Measurements from ENCODE around the gene TUT4.

Gene TUT4

DNA sequence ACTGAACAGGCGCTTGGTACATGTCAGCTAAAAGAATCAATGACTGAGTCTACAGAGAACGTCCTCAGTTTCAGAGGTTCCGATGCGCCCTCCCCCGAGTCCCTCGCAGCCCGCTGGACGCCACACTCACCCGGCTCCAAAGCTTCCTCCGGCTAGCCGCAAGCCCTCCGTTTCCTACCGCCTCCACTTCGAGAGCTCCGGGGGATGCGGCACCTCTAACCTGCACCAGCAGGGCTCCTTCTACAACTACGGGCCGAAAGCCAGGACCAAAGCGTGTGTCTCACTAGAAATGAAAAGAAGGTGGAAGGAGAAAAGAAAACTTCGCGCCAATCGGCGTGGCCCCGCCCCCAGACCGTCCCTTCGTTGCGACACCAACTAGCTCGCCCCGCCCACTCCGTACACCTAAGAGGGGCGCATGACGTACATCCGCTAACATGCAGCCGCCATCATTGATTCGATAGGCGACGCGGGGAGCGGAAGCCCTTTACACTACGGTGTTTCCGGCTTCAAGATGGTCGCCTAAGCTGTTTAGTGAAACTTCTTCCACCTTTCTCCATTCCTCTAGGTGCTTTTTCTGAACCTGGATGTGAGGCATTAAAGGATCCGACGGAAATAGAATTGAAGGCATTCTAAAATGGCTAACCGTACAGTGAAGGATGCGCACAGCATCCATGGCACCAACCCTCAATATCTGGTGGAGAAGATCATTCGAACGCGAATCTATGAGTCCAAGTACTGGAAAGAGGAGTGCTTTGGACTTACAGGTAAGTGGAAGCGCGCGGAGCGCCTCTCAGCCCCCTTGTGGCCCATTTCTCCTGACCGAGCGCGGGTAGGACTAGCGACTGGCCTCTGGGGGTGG lies 148.5 kb downstream of the TUT4 start, which contains the start of the genes ORC1 and PRPF38A:
Gene ORC1 (minus strand): TSS at position 308 of the 859 bp plus-strand sequence. CDS start 2,200 bp downstream, outside the sequence.
Gene PRPF38A (plus strand): TSS at position 487 of the 859 bp plus-strand sequence. CDS start 148 bp downstream, at position 635.
- peak; percentile 85 to 93 for DNase-seq (ENCODE audit: low read depth in 2 of 2)

GRCh38 chr1:52403566-52404115 lies 149.3 kb downstream of the TUT4 start:
- DNase-seq (ENCODE audit: low read depth in 2 of 2), result peak in 1 of 2 donors; percentile 1

DNA sequence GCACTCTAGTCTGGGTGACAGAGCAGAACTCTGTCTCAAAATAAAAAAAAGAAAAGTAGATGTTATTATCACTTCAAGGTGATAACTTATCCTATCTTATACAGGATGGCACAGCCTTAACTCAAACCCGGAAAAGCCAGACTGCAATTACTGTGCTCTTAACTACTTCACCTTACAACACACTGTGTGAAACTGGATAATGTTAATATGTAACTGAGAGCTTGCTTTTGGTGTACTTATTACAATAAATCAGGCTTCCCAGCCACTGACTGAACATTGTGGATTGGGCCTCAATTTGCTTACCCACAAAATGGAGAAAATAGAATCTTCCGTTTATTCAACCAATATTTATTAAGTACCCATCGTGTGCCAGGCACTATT lies 150.0 kb downstream of the TUT4 start:
- DNase-seq (ENCODE audit: low read depth in 2 of 2), result no peak

DNA sequence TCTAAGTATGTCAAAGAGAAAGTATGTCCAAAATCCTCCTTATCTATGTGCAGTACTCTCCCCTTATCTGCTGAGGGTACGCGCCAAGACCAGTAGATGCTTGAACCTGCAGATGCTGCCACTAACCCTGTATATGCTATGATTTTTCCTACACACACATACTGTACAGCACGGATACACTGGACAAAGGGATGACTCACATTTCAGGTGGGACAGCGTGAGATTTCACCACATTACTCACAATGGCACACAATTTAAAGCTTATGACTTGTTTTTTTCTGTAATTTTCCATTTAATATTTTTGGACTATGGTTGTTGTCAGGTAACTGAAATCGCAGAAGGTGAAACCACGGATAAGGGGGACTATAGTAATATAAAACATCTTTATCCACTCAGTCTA lies 152.8 kb downstream of the TUT4 start:
- DNase-seq (ENCODE audit: low read depth in 2 of 2), result no peak

DNA sequence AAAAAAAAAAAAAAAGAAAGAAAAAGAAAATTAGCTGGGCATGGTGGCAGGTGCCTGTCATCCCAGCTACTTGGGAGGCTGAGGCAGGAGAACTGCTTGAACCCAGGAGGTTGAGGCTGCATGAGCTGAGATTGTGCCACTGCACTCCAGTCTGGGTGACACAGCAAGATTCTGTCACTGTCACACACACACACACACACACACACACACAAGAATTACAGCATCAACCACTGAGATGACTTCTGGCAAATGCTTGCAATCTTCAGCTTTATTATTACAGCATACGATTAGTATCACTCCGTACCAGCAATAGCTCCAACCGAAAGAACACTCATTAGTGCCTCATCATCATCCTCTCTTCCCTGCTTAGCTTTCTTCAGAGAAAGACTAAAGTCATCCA lies 153.3 kb downstream of the TUT4 start:
- no peak for DNase-seq (ENCODE audit: low read depth in 2 of 2)

GRCh38 chr1:52393174-52393573 lies 159.7 kb downstream of the TUT4 start:
- DNase-seq (ENCODE audit: low read depth in 2 of 2), result no peak

DNA sequence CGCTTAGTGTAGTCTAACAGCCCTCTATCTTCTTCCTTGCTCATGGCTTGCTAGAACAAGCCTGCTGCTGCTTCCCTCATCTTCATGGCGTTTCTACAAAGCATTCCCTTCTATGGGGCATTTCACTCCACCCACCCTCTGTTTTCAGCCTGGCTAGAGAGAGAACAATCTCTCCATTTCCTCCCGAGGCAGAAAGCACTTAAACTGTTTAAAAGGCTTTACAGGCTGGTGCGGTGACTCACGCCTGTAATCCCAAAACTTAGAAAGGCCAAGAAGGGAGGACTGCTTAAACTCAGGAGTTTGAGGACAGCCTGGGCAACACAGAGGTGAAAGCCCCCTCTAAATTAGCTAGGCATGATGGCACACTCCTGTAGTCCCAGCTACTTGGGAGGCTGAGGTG lies 166.4 kb downstream of the TUT4 start:
- DNase-seq (ENCODE audit: low read depth in 2 of 2), result no peak

- DNase-seq (ENCODE audit: low read depth in 2 of 2), result no peak
Observed at GRCh38 chr1:52385376-52385775, 167.5 kb downstream of the TUT4 start.
